ENCODE results near the gene SLC11A2. TPM values are rescaled to one million over a fixed set of nuclear protein-coding genes. Genes with fewer than 3 reads are reported as not detected.
A peak's percentile ranks its signal among the peaks of the same experiment; 100 is the strongest.

SLC11A2 gene
- polyA plus RNA-seq, 3 donors, result 11.7 to 69.0 (median 14.9) TPM

DNA sequence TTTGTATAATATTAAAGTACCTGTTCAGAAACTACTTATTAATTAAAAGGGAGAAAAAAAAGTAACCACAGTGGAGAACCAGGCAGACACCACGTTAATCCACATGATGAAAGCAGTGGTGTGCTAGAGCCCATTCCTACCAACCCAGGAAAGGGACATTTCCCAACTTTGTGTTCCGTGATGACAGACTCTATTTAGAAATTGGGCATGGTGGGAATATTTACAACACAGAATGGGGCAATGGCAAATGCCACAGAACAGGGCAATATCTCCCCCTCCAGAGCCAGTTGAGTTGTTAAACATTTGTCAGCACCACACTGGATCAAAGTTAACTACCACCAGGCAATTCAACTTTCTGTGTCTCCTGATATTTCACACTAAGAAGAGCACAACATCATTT is 75.1 kb downstream of the SLC11A2 start:
- Histone ChIP-seq H3K4me3 (replicated peaks in 1 of 3; ENCODE audit: low read depth in 2 of 3, low read length in 3 of 3) (no peak overlapping the region), H2AFZ (ENCODE audit: insufficient read depth, low read depth, low read length, poor library complexity, severe bottlenecking) (no peak overlapping the region), H3K4me1 (ENCODE audit: control insufficient read depth in 1 of 2, insufficient read depth in 2 of 2, low read length in 2 of 2) (peaks cover 4 to 10% of the 10 kb centered on the region in 2 donors), H3K9ac (ENCODE audit: insufficient read depth, low read length, poor library complexity, severe bottlenecking) (no peak overlapping the region), H3K79me2 (ENCODE audit: insufficient read depth, low read length) (no peaks in the 10 kb centered on the region), H3K4me2 (replicated peaks; ENCODE audit: extremely low read depth, low read length, poor library complexity, severe bottlenecking) (no peak overlapping the region), H3K36me3 (replicated peaks in 1 of 2; ENCODE audit: control insufficient read depth in 1 of 2, insufficient read depth in 2 of 2, low read length in 2 of 2) (no peaks in the 10 kb centered on the region), H4K20me1 (ENCODE audit: insufficient read depth, low read length) (no peaks in the 10 kb centered on the region), H3K27ac (ENCODE audit: low read depth in 1 of 2, low read length in 2 of 2) (no peak overlapping the region), H3K9me3 (replicated peaks in 1 of 2; ENCODE audit: control insufficient read depth in 1 of 2, insufficient read depth in 1 of 2, low read length in 2 of 2) (no peaks in the 10 kb centered on the region), H3K27me3 (ENCODE audit: control insufficient read depth in 2 of 2, insufficient read depth in 2 of 2, low read length in 2 of 2) (no peaks in the 10 kb centered on the region)
- peak in 2 of 3 donors; percentile 24 to 32 for DNase-seq
- Mint-ChIP-seq H3K27me3 (ENCODE audit: low read depth in 3 of 3) (peaks cover 0 to 1% (median 0%) of the 10 kb centered on the region in 3 donors), H3K4me3 (no peak overlapping the region), H3K36me3 (peaks cover 0 to 2% of the 10 kb centered on the region in 2 donors), H3K9me3 (peaks cover 0 to 2% (median 0%) of the 10 kb centered on the region in 7 donors), H3K27ac (peak overlapping the region in 1 of 7 donors; percentile 25), H3K4me1 (peaks cover 10% of the 10 kb centered on the region)
- intact Hi-C loops (cut with micrococcal nuclease), result no loop called here
- TF ChIP-seq, protein P1, sequence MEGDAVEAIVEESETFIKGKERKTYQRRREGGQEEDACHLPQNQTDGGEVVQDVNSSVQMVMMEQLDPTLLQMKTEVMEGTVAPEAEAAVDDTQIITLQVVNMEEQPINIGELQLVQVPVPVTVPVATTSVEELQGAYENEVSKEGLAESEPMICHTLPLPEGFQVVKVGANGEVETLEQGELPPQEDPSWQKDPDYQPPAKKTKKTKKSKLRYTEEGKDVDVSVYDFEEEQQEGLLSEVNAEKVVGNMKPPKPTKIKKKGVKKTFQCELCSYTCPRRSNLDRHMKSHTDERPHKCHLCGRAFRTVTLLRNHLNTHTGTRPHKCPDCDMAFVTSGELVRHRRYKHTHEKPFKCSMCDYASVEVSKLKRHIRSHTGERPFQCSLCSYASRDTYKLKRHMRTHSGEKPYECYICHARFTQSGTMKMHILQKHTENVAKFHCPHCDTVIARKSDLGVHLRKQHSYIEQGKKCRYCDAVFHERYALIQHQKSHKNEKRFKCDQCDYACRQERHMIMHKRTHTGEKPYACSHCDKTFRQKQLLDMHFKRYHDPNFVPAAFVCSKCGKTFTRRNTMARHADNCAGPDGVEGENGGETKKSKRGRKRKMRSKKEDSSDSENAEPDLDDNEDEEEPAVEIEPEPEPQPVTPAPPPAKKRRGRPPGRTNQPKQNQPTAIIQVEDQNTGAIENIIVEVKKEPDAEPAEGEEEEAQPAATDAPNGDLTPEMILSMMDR (IDR thresholded peaks at IDR 0.05), result no peak
- WGBS (ENCODE audit: insufficient coverage), result no CpG with 5 or more reads among the region's 2 CpGs

DNA sequence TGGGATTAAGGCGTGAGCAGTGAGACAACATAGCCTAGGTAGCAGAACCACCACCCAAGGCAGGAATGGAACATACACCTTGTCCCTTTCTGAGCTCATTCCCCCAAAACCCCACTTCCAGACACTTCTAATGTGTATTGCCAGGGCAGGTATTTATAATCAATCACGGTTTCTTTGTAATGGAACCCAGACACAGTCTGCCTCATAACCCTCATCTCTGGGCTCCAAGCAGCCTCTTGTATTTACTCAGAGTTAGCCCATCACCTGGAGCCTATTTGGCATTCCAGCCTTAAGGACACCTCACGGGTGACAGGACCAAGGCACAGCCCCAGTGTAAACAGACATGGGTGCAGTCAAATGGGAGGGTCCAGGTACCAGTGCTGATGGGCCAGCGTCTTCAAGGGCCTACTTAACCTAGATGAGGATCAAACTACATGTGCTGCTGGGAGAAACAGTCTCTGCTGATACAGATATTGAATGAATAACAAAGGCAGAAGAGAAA is 76.3 kb downstream of the SLC11A2 start:
- H3K9me3 ChIP-seq (replicated peaks in 1 of 2; ENCODE audit: control insufficient read depth in 1 of 2, insufficient read depth in 1 of 2, low read length in 2 of 2), result no peaks in the 10 kb centered on the region
- DNase-seq, result no peak
- H3K4me1 Mint-ChIP-seq, result peaks cover 10% of the 10 kb centered on the region
- intact Hi-C loops (cut with micrococcal nuclease), result no loop called here
- no peaks in the 10 kb centered on the region for H3K36me3 ChIP-seq (replicated peaks in 1 of 2; ENCODE audit: control insufficient read depth in 1 of 2, insufficient read depth in 2 of 2, low read length in 2 of 2)
- H3K4me1 ChIP-seq (ENCODE audit: control insufficient read depth in 1 of 2, insufficient read depth in 2 of 2, low read length in 2 of 2), result peaks cover 4 to 10% of the 10 kb centered on the region in 2 donors
- peak overlapping the region in 1 of 7 donors; percentile 64 for H3K27ac Mint-ChIP-seq
- no peak overlapping the region for H3K4me3 Mint-ChIP-seq
- H3K4me3 ChIP-seq (replicated peaks in 1 of 3; ENCODE audit: low read depth in 2 of 3, low read length in 3 of 3), result no peak overlapping the region
- no peak overlapping the region for H2AFZ ChIP-seq (ENCODE audit: insufficient read depth, low read depth, low read length, poor library complexity, severe bottlenecking)
- no peak overlapping the region for H3K9ac ChIP-seq (ENCODE audit: insufficient read depth, low read length, poor library complexity, severe bottlenecking)
- no peaks in the 10 kb centered on the region for H3K9me3 Mint-ChIP-seq
- H3K4me2 ChIP-seq (replicated peaks; ENCODE audit: extremely low read depth, low read length, poor library complexity, severe bottlenecking), result no peak overlapping the region
- peaks cover 0 to 1% (median 0%) of the 10 kb centered on the region in 3 donors for H3K27me3 Mint-ChIP-seq (ENCODE audit: low read depth in 3 of 3)
- TF ChIP-seq, protein P1 (IDR thresholded peaks at IDR 0.05), result no peak
- H3K27me3 ChIP-seq (ENCODE audit: control insufficient read depth in 2 of 2, insufficient read depth in 2 of 2, low read length in 2 of 2), result no peaks in the 10 kb centered on the region
- WGBS (ENCODE audit: insufficient coverage), result 95% methylated on average over 4 of the region's 4 CpGs
- H3K27ac ChIP-seq (ENCODE audit: low read depth in 1 of 2, low read length in 2 of 2), result no peak overlapping the region
- H3K79me2 ChIP-seq (ENCODE audit: insufficient read depth, low read length), result no peaks in the 10 kb centered on the region
- H3K36me3 Mint-ChIP-seq, result peaks cover 0 to 2% of the 10 kb centered on the region in 2 donors
- no peaks in the 10 kb centered on the region for H4K20me1 ChIP-seq (ENCODE audit: insufficient read depth, low read length)
